ENCODE measurements around the gene IFT20. TPM values are rescaled to one million over a fixed set of nuclear protein-coding genes. Genes with fewer than 3 reads are reported as not detected.

IFT20 gene, protein sequence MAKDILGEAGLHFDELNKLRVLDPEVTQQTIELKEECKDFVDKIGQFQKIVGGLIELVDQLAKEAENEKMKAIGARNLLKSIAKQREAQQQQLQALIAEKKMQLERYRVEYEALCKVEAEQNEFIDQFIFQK
- total RNA-seq (10 to 100 TPM; 42.9 to 43.6 TPM), polyA plus RNA-seq (10 to 100 TPM; 38.7 to 63.7 TPM)

GRCh38 chr17:28335201-28335958, at the start of gene IFT20, which contains the start of gene TNFAIP1:
TSS of gene IFT20 (minus strand) at chr17:28335472. CDS start at chr17:28331985, 3,487 bp downstream.
TSS of gene TNFAIP1 (plus strand) at chr17:28335761. CDS start at chr17:28339522, 3,761 bp downstream.
- H3K27me3 ChIP-seq (ENCODE audit: insufficient read depth, low read length) = no peaks in the 10 kb centered on the region
- peak within 1 kb of the TSS; percentile 95 to 98 (median 97) for H3K4me3 Mint-ChIP-seq
- H3K36me3 Mint-ChIP-seq = peaks cover 3 to 30% of the 10 kb centered on the region in 2 donors
- peak within 1 kb of the TSS; percentile 97 to 98 (median 97) for H3K27ac Mint-ChIP-seq
- H3K27ac ChIP-seq (ENCODE audit: low read depth, low read length) = peak within 1 kb of the TSS; percentile 93
- H3K27me3 Mint-ChIP-seq = no peaks in the 10 kb centered on the region
- peaks cover 29 to 66% (median 42%) of the 10 kb centered on the region in 4 donors for H3K4me1 Mint-ChIP-seq
- peaks cover 12% of the 10 kb centered on the region for H3K36me3 ChIP-seq (ENCODE audit: insufficient read depth, low read length)
- intact Hi-C loops (cut with micrococcal nuclease) = loop anchor here (1.0 kb wide), 4 partner anchors 16 to 84 kb away; partner anchors contain the start of genes POLDIP2, SARM1 and TMEM97
- H3K9me3 ChIP-seq (ENCODE audit: control insufficient read depth in 1 of 2, low read length in 2 of 2) = no peaks in the 10 kb centered on the region
- peak; percentile 96 to 100 (median 99) for DNase-seq
- ChIA-PET CTCF (ENCODE audit: partially characterized antibody) (interaction anchor here (0.8 to 2.0 kb wide), 12 partner anchors 9 to 529 kb away, joined by 3 to 17 read pairs (median 4); partner anchors contain the start of genes POLDIP2 and PROCA1), POLR2A (ENCODE audit: partially characterized antibody) (interaction anchor here (0.6 to 4.7 kb wide), 26 partner anchors 11 to 958 kb away, joined by 3 to 130 read pairs (median 4); partner anchors contain the start of genes BLTP2, LYRM9, NUFIP2 and PHF12)
- H3K4me3 ChIP-seq (ENCODE audit: low read length in 2 of 2) = peak within 1 kb of the TSS; percentile 86 to 95
- peaks cover 30% of the 10 kb centered on the region for H3K4me1 ChIP-seq (ENCODE audit: insufficient read depth, low read length)
- H3K9me3 Mint-ChIP-seq = no peaks in the 10 kb centered on the region

DNA sequence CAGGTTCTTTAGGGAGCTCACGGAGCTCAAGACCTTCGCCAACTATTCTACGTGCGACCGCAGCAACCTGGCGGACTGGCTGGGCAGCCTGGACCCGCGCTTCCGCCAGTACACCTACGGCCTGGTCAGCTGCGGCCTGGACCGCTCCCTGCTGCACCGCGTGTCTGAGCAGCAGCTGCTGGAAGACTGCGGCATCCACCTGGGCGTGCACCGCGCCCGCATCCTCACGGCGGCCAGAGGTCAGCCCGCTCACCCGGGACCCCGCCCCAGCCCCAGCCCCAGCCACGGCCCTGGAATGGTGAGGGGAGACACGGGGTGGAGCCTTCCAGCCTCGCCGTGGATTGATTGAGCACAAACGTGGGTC, 49.7 kb upstream of the IFT20 start:
- Mint-ChIP-seq H3K27me3 (peaks cover 0 to 2% of the 10 kb centered on the region in 2 donors), H3K27ac (peak overlapping the region; percentile 59 to 94 (median 90)), H3K9me3 (no peaks in the 10 kb centered on the region), H3K36me3 (peaks cover 11 to 24% of the 10 kb centered on the region in 2 donors), H3K4me3 (peak overlapping the region; percentile 92 to 97 (median 95)), H3K4me1 (peaks cover 15 to 33% (median 29%) of the 10 kb centered on the region in 4 donors)
- ChIA-PET CTCF (ENCODE audit: partially characterized antibody) (interaction anchor here (1.1 to 2.1 kb wide), 5 partner anchors 14 to 133 kb away, joined by 3 to 7 read pairs (median 4); partner anchors contain the start of genes SARM1 and VTN), POLR2A (ENCODE audit: partially characterized antibody) (interaction anchor here (0.8 to 5.8 kb wide), 9 partner anchors 13 to 577 kb away, joined by 3 to 58 read pairs (median 7); partner anchors contain the start of genes BLTP2, IFT20, POLDIP2 and SARM1)
- Histone ChIP-seq H3K4me1 (ENCODE audit: insufficient read depth, low read length) (peaks cover 22% of the 10 kb centered on the region), H3K27me3 (ENCODE audit: insufficient read depth, low read length) (no peaks in the 10 kb centered on the region), H3K27ac (ENCODE audit: low read depth, low read length) (peak overlapping the region; percentile 50), H3K9me3 (ENCODE audit: control insufficient read depth in 1 of 2, low read length in 2 of 2) (no peaks in the 10 kb centered on the region), H3K36me3 (ENCODE audit: insufficient read depth, low read length) (peaks cover 16% of the 10 kb centered on the region), H3K4me3 (ENCODE audit: low read length in 2 of 2) (peak overlapping the region; percentile 86 to 91)
- DNase-seq = no peak
- intact Hi-C loops (cut with micrococcal nuclease) = no loop called here

GRCh38 chr17:28384281-28385036, 49.2 kb upstream of the IFT20 start:
- H3K27me3 Mint-ChIP-seq = peaks cover 0 to 2% of the 10 kb centered on the region in 2 donors
- H3K4me3 ChIP-seq (ENCODE audit: low read length in 2 of 2) = peak overlapping the region; percentile 86 to 91
- H3K27ac ChIP-seq (ENCODE audit: low read depth, low read length) = peak overlapping the region; percentile 50
- H3K9me3 ChIP-seq (ENCODE audit: control insufficient read depth in 1 of 2, low read length in 2 of 2) = no peaks in the 10 kb centered on the region
- H3K36me3 ChIP-seq (ENCODE audit: insufficient read depth, low read length) = peaks cover 10% of the 10 kb centered on the region
- H3K27me3 ChIP-seq (ENCODE audit: insufficient read depth, low read length) = no peaks in the 10 kb centered on the region
- peaks cover 15 to 32% (median 29%) of the 10 kb centered on the region in 4 donors for H3K4me1 Mint-ChIP-seq
- peak; percentile 50 to 71 (median 58) for DNase-seq
- intact Hi-C loops (cut with micrococcal nuclease) = loop anchor here (1.0 kb wide), 2 partner anchors 13 to 27 kb away; partner anchors contain the start of genes POLDIP2 and SARM1
- peaks cover 8 to 19% of the 10 kb centered on the region in 2 donors for H3K36me3 Mint-ChIP-seq
- H3K9me3 Mint-ChIP-seq = no peaks in the 10 kb centered on the region
- peaks cover 22% of the 10 kb centered on the region for H3K4me1 ChIP-seq (ENCODE audit: insufficient read depth, low read length)
- peak overlapping the region; percentile 92 to 97 (median 95) for H3K4me3 Mint-ChIP-seq
- peak overlapping the region; percentile 59 to 94 (median 90) for H3K27ac Mint-ChIP-seq
- POLR2A ChIA-PET (ENCODE audit: partially characterized antibody) = interaction anchor here (0.8 to 5.8 kb wide), 12 partner anchors 12 to 576 kb away, joined by 3 to 58 read pairs (median 4); partner anchors contain the start of genes BLTP2, IFT20, POLDIP2 and SARM1
- CTCF ChIA-PET (ENCODE audit: partially characterized antibody) = interaction anchor here (1.1 to 2.1 kb wide), 4 partner anchors 14 to 133 kb away, joined by 3 to 7 read pairs (median 5); partner anchors contain the start of genes SARM1 and VTN

DNA sequence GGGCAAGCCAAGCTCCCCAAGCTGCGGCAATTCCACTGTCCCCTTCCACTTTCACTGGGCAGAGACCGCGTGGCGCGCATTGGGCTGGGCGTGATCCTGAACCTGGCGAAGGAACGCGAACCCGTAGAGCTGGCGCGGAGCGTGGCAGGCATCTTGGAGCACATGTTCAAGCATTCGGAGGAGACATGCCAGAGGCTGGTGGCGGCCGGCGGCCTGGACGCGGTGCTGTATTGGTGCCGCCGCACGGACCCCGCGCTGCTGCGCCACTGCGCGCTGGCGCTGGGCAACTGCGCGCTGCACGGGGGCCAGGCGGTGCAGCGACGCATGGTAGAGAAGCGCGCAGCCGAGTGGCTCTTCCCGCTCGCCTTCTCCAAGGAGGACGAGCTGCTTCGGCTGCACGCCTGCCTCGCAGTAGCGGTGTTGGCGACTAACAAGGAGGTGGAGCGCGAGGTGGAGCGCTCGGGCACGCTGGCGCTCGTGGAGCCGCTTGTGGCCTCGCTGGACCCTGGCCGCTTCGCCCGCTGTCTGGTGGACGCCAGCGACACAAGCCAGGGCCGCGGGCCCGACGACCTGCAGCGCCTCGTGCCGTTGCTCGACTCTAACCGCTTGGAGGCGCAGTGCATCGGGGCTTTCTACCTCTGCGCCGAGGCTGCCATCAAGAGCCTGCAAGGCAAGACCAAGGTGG, 46.0 kb upstream of the IFT20 start:
- Mint-ChIP-seq H3K4me3 (peak overlapping the region in 7 of 8 donors; percentile 17 to 64 (median 34)), H3K36me3 (peaks cover 4 to 13% of the 10 kb centered on the region in 2 donors), H3K9me3 (no peaks in the 10 kb centered on the region), H3K27me3 (peaks cover 0 to 2% of the 10 kb centered on the region in 2 donors), H3K27ac (no peak overlapping the region), H3K4me1 (peaks cover 19 to 36% (median 26%) of the 10 kb centered on the region in 4 donors)
- H3K27ac ChIP-seq (ENCODE audit: low read depth, low read length) = no peak overlapping the region
- POLR2A ChIA-PET (ENCODE audit: partially characterized antibody) = interaction anchor here (5.2 kb wide), 1 partner anchor 9 kb away, joined by 41 read pairs; the partner anchor contains the start of gene SARM1
- H3K9me3 ChIP-seq (ENCODE audit: control insufficient read depth in 1 of 2, low read length in 2 of 2) = no peaks in the 10 kb centered on the region
- DNase-seq = no peak
- no peaks in the 10 kb centered on the region for H3K36me3 ChIP-seq (ENCODE audit: insufficient read depth, low read length)
- CTCF ChIA-PET (ENCODE audit: partially characterized antibody) = no interaction called here
- intact Hi-C loops (cut with micrococcal nuclease) = no loop called here
- peaks cover 22% of the 10 kb centered on the region for H3K4me1 ChIP-seq (ENCODE audit: insufficient read depth, low read length)
- no peaks in the 10 kb centered on the region for H3K27me3 ChIP-seq (ENCODE audit: insufficient read depth, low read length)
- no peak overlapping the region for H3K4me3 ChIP-seq (ENCODE audit: low read length in 2 of 2)

DNA sequence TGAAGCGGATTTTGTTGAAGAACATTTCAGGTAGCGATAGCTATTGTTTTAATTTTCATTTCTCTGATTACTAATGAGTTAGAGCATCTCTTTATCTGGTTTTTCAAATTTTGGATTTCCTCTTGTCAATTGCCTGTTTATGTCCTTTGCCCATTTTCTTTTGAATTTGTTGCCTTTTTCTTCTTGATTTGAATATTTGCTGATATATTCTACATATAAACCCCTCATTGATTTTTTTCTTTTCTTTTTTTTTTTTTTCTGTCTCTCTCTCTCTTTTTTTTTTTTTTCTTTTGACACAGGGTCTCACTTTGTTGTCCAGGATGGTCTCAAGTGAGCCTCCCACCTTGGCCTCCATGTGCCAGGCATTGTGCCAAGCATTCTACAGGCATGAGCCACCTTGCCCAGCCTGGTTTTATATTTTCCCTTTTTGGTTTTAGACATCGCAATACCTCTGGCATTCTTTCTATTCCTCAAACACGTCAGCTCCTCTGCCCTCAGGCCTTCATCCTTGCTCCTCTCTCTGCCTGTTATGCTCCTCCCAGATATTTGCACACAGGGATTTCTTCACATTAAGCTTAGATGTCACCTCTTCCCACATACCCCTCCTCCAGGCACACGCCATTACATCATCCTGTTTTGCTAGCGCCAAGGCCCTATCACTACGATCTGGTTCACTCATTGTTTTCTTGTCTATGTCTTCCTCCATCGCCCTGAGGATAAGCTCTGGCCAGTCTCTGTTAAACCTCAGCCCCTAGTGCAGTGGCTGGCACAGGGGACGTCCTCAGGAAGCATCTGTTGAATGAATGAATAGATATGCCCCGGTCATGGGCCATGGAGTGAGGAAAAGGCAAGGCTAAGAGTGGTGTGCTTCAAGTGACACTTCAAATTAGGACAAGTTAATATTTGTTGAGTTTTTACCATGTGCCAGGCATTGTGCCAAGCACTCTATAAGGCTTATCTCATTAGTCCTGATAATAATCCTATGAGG, 44.8 kb upstream of the IFT20 start:
- Histone ChIP-seq H3K27ac (ENCODE audit: low read depth, low read length) (no peak overlapping the region), H3K4me3 (ENCODE audit: low read length in 2 of 2) (no peak overlapping the region), H3K36me3 (ENCODE audit: insufficient read depth, low read length) (no peaks in the 10 kb centered on the region), H3K27me3 (ENCODE audit: insufficient read depth, low read length) (no peaks in the 10 kb centered on the region), H3K4me1 (ENCODE audit: insufficient read depth, low read length) (peaks cover 12% of the 10 kb centered on the region), H3K9me3 (ENCODE audit: control insufficient read depth in 1 of 2, low read length in 2 of 2) (no peaks in the 10 kb centered on the region)
- H3K9me3 Mint-ChIP-seq = no peaks in the 10 kb centered on the region
- H3K4me1 Mint-ChIP-seq = peaks cover 15 to 28% (median 19%) of the 10 kb centered on the region in 4 donors
- no peak overlapping the region for H3K4me3 Mint-ChIP-seq
- ChIA-PET POLR2A (ENCODE audit: partially characterized antibody) (no interaction called here), CTCF (ENCODE audit: partially characterized antibody) (interaction anchor here (1.0 to 1.1 kb wide), 2 partner anchors 36 to 60 kb away, joined by 3 read pairs; no protein-coding TSS in a partner anchor)
- H3K27me3 Mint-ChIP-seq = peaks cover 0 to 2% of the 10 kb centered on the region in 2 donors
- H3K36me3 Mint-ChIP-seq = peaks cover 4 to 9% of the 10 kb centered on the region in 2 donors
- peak overlapping the region in 1 of 7 donors; percentile 66 for H3K27ac Mint-ChIP-seq
- DNase-seq = no peak
- intact Hi-C loops (cut with micrococcal nuclease) = no loop called here
